Inferior parietal cortex (tissue), 1 donor: Measurements from ENCODE around the gene SHLD2.
"Not testable (repeated sequence)": the region's sequence is repeated elsewhere in the genome, so short reads cannot be mapped to it uniquely, and the experiment has no call there.

Source experiments
- DNase-seq: peaks from one replicate; pipeline ENCODE4 v3.0.0-alpha.2; 2016; ENCODE audit errors: extremely low spot score

Gene SHLD2

GRCh38 chr10:87211848-87212247, 116.8 kb downstream of the SHLD2 start:
- not testable (repeated sequence) for DNase-seq

- DNase-seq: not testable (repeated sequence)
Measured at GRCh38 chr10:87213150-87213765, 118.3 kb downstream of the SHLD2 start.

- DNase-seq: not testable (repeated sequence)
Measured at GRCh38 chr10:87213806-87214205, 118.8 kb downstream of the SHLD2 start.

- not testable (repeated sequence) for DNase-seq
Measured at GRCh38 chr10:87216120-87216519, 121.1 kb downstream of the SHLD2 start.

- DNase-seq: not testable (repeated sequence)
Measured at GRCh38 chr10:87219370-87219769, 124.4 kb downstream of the SHLD2 start.

GRCh38 chr10:87222789-87223188, 127.8 kb downstream of the SHLD2 start:
- DNase-seq: not testable (repeated sequence)

GRCh38 chr10:87225148-87225547, 130.1 kb downstream of the SHLD2 start, which contains the start of gene NUTM2A:
TSS of gene NUTM2A (plus strand) at chr10:87225448. CDS start at chr10:87225831, 383 bp downstream.
- DNase-seq: not testable (repeated sequence)

GRCh38 chr10:87228247-87228646, 133.2 kb downstream of the SHLD2 start:
- DNase-seq: not testable (repeated sequence)

- not testable (repeated sequence) for DNase-seq
Measured at GRCh38 chr10:87229211-87229610, 134.2 kb downstream of the SHLD2 start.

- not testable (repeated sequence) for DNase-seq
Measured at GRCh38 chr10:87234854-87235253, 139.8 kb downstream of the SHLD2 start.

- not testable (repeated sequence) for DNase-seq
Measured at GRCh38 chr10:87237244-87237643, 142.2 kb downstream of the SHLD2 start.

- not testable (repeated sequence) for DNase-seq
Measured at GRCh38 chr10:87239346-87239808, 144.4 kb downstream of the SHLD2 start.
